Fibroblast of pulmonary artery (primary cell): ENCODE measurements around the gene GCLC.
A peak's percentile ranks its signal among the peaks of the same experiment; 100 is the strongest.

ENCODE experiments used
- DNase-seq: peaks from one replicate; pipeline ENCODE4 v3.0.0-alpha.2; 2010; ENCODE audit warnings: low read depth
- H3K4me3 ChIP-seq: replicated peaks from 2 replicates; pipeline ENCODE4 v1.5.1; 2011; ENCODE audit warnings: low read depth, mild to moderate bottlenecking, control low read depth, low read length, moderate library complexity
- CTCF ChIP-seq: IDR thresholded peaks from 2 replicates; pipeline ENCODE4 v1.5.1; 2011; ENCODE audit warnings: mild to moderate bottlenecking, control low read depth, low read length, inconsistent platforms; ENCODE audit errors: missing control alignments

Gene GCLC

GRCh38 chr6:53544470-53545308, at the start of gene GCLC:
Gene GCLC (minus strand): TSS chr6:53545101. CDS start chr6:53544645, 456 bp downstream.
- TF ChIP-seq CTCF, result peak; percentile 13
- DNase-seq, result peak; percentile 95
- peak within 1 kb of the TSS; percentile 76 for H3K4me3 ChIP-seq

DNA sequence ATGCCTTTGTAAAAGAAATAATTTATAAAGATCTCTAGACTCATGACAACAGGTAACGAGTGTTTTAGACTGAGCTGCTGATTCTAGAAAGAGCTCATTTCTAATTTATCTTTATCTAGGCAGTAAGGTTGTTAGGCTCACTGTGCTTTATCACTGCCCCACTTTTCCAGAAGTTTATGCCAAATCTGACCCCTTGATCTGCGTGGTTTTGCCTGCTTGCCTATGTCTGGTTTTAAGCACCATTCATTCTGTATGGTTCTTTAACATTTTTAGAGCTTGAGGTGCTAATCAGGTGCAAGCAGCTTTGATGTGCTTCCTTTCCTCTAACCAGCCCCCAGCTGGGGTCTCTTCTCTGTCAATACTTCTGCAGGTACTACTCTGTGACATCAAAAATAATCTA, 49.7 kb upstream of the GCLC start:
- no peak for DNase-seq
- TF ChIP-seq CTCF, result no peak
- H3K4me3 ChIP-seq, result no peak overlapping the region

- no peak overlapping the region for H3K4me3 ChIP-seq
- DNase-seq, result peak; percentile 43
- no peak for TF ChIP-seq CTCF
These were observed 48.1 kb upstream of the GCLC start for GRCh38 chr6:53593001-53593488.

DNA sequence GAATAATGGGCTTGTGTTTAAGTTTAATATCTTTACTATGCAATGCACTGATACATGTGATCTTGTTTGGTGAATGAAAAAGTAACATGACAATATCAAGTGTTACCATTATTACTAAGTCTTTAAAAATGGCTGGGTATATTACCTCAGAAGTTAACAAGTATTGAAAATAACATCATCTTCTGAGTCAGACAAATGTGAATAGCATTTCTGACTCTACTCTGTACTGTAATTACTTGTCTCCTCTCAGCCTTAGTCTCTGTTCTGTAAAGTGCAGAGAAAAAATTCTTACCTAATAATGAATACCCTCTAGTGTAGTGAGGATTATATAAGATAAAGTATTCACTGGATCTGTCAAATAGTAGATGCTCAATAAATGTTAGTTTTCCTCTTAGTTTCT, 47.0 kb upstream of the GCLC start:
- no peak overlapping the region for H3K4me3 ChIP-seq
- no peak for TF ChIP-seq CTCF
- DNase-seq, result no peak

DNA sequence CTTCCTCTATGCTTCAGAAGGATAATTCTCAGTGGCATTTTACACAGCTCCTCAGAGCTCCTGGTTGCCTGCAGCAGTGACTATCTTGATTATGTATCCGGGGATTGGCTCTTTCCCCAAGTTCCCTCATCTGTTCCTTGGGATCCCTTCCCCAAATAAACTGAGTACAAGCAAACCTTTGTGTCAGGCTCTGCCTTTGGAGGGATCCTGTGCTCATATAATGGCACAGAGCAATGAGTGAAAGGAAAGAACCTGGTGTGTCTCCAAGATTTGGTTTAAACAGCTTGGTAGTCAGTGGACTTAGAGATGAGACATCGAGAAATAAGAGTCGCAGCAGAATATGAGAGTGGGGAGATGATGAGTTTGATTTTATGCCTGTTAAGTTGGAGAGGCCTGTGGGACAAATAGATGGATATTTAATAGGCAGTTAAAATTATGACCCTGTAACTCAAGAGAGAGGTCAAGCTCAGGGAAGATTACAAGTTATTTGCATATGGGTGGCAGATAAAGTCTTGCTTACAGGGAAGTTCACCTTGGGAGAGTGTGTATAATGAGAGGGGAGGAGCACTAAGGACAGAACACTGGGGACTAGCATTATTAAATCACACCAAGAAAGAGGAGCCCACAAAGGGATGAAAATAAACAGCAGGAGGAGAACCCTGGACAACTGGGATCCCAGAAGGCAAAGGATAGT, 44.1 kb upstream of the GCLC start:
- no peak for TF ChIP-seq CTCF
- DNase-seq, result no peak
- H3K4me3 ChIP-seq, result no peak overlapping the region

- TF ChIP-seq CTCF, result no peak
- DNase-seq, result no peak
- H3K4me3 ChIP-seq, result no peak overlapping the region
These were observed 42.4 kb upstream of the GCLC start for GRCh38 chr6:53587291-53587690.
